Measurements from ENCODE around the gene MACROD2.

The MACROD2 gene

GRCh38 chr20:14729390-14729789 lies 734.1 kb downstream of the MACROD2 start:
- Histone ChIP-seq H3K4me1 (ENCODE audit: control insufficient read depth, insufficient read depth, low read length) (peaks cover 4% of the 10 kb centered on the region; the same call in 1 of the 2 replicates), H3K9me3 (ENCODE audit: control insufficient read depth, insufficient read depth, low read depth, low read length) (no peaks in the 10 kb centered on the region), H3K4me3 (ENCODE audit: low read depth, low read length) (no peak overlapping the region), H3K36me3 (ENCODE audit: control insufficient read depth in 2 of 2, insufficient read depth in 1 of 2, low read length in 2 of 2) (no peaks in the 10 kb centered on the region), H3K27ac (ENCODE audit: extremely low read depth, low read depth, low read length) (no peak overlapping the region)
- CTCF ChIA-PET: interaction anchor here (0.6 kb wide), 1 partner anchor 16 kb away, joined by 3 read pairs; no protein-coding TSS in a partner anchor
- TF ChIP-seq ZNF791 (tag by site-specific recombination; IDR thresholded peaks at IDR 0.05): no peak
- POLR2A ChIA-PET: no interaction called here

DNA sequence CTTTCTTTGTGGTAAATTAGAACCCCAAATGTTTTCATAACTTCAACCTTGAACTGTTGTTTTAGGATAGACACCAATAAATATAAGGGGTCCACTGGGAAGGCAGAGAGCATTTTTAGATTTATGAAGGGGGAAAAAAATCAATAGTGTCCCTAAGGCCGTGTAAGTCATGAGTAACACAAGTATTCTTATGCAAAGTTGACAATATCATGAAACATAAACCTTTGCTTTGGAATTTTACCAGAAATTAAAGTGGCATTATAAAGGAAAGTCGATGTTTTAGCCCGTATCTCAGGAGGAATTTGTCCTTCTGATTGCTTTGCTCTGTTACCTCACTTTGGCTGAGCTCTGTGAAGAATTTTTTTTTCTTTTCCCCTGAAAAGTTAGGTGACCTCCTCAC lies 737.0 kb downstream of the MACROD2 start:
- Histone ChIP-seq H3K27ac (ENCODE audit: extremely low read depth, low read depth, low read length) (no peak overlapping the region), H3K4me3 (ENCODE audit: low read depth, low read length) (no peak overlapping the region), H3K36me3 (ENCODE audit: control insufficient read depth in 2 of 2, insufficient read depth in 1 of 2, low read length in 2 of 2) (no peaks in the 10 kb centered on the region), H3K4me1 (ENCODE audit: control insufficient read depth, insufficient read depth, low read length) (peaks cover 4% of the 10 kb centered on the region; the same call in 1 of the 2 replicates), H3K9me3 (ENCODE audit: control insufficient read depth, insufficient read depth, low read depth, low read length) (no peaks in the 10 kb centered on the region)
- ChIA-PET POLR2A (no interaction called here), CTCF (no interaction called here)
- TF ChIP-seq SETDB1 (IDR thresholded peaks at IDR 0.05; ENCODE audit: insufficient read length, low read length): no peak
- no peak for TF ChIP-seq ZNF776 (tag by site-specific recombination; IDR thresholded peaks at IDR 0.05; ENCODE audit: borderline replicate concordance)

DNA sequence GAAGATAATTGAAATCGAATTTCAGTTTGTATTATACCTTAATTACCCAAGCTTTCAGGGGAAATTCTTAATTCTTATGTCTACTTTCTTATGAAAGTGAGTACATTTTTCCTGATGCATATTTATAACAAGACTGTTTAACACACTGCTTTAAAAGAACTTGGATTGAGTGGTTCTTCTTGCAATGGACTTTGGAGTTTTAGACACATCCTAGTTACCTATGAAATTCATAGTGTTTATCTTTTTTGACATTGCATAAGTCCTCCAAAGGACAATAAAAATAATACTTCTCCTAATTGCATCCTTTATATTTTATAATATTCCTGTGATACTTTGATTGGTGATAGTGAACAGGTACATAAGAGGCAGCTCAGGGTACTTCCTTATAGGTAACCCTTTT lies 737.7 kb downstream of the MACROD2 start:
- Histone ChIP-seq H3K4me3 (ENCODE audit: low read depth, low read length) (no peak overlapping the region), H3K9me3 (ENCODE audit: control insufficient read depth, insufficient read depth, low read depth, low read length) (no peaks in the 10 kb centered on the region), H3K4me1 (ENCODE audit: control insufficient read depth, insufficient read depth, low read length) (peaks cover 4% of the 10 kb centered on the region; the same call in 1 of the 2 replicates), H3K36me3 (ENCODE audit: control insufficient read depth in 2 of 2, insufficient read depth in 1 of 2, low read length in 2 of 2) (no peaks in the 10 kb centered on the region), H3K27ac (ENCODE audit: extremely low read depth, low read depth, low read length) (no peak overlapping the region)
- no peak for TF ChIP-seq ZNF624 (tag by site-specific recombination; IDR thresholded peaks at IDR 0.05)
- no peak for TF ChIP-seq ZNF580 (tag by site-specific recombination; IDR thresholded peaks at IDR 0.05)
- TF ChIP-seq, protein P1, sequence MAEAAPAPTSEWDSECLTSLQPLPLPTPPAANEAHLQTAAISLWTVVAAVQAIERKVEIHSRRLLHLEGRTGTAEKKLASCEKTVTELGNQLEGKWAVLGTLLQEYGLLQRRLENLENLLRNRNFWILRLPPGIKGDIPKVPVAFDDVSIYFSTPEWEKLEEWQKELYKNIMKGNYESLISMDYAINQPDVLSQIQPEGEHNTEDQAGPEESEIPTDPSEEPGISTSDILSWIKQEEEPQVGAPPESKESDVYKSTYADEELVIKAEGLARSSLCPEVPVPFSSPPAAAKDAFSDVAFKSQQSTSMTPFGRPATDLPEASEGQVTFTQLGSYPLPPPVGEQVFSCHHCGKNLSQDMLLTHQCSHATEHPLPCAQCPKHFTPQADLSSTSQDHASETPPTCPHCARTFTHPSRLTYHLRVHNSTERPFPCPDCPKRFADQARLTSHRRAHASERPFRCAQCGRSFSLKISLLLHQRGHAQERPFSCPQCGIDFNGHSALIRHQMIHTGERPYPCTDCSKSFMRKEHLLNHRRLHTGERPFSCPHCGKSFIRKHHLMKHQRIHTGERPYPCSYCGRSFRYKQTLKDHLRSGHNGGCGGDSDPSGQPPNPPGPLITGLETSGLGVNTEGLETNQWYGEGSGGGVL (tag by site-specific recombination; IDR thresholded peaks at IDR 0.05): no peak
- no peak for TF ChIP-seq ZFP69B (tag by site-specific recombination; IDR thresholded peaks at IDR 0.05)
- CTCF ChIA-PET: interaction anchor here (0.6 kb wide), 1 partner anchor 396 kb away, joined by 3 read pairs; the partner anchor contains the start of gene FLRT3
- POLR2A ChIA-PET: no interaction called here

DNA sequence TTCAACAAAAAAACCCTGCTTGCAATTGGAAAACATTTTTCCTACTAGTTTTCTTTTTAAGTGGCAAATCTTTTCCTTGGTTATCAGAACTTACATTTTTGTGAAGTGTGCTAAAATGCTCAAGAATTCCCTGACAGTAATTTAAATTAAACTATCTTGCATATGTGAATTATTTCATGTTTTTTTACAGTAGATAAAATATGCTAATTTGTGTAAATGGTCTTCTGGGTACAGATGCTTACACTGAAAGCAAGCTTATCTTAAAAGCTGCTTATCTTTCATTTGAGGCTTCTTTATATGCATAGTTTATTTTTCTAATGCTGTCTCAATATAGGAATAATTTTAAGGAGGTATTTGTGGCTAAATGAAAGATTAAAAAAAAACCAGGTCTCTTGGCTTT lies 745.1 kb downstream of the MACROD2 start:
- Histone ChIP-seq H3K27ac (ENCODE audit: extremely low read depth, low read depth, low read length) (no peak overlapping the region), H3K4me1 (ENCODE audit: control insufficient read depth, insufficient read depth, low read length) (peaks cover 6% of the 10 kb centered on the region), H3K4me3 (ENCODE audit: low read depth, low read length) (no peak overlapping the region), H3K9me3 (ENCODE audit: control insufficient read depth, insufficient read depth, low read depth, low read length) (no peaks in the 10 kb centered on the region), H3K36me3 (ENCODE audit: control insufficient read depth in 2 of 2, insufficient read depth in 1 of 2, low read length in 2 of 2) (no peaks in the 10 kb centered on the region)
- CTCF ChIA-PET: no interaction called here
- POLR2A ChIA-PET: no interaction called here
- TF ChIP-seq MZF1 (tag by site-specific recombination; IDR thresholded peaks at IDR 0.05; ENCODE audit: borderline replicate concordance): no peak
- TF ChIP-seq ZNF558 (tag by site-specific recombination; IDR thresholded peaks at IDR 0.05): no peak
- TF ChIP-seq ZNF707 (tag by site-specific recombination; IDR thresholded peaks at IDR 0.05): no peak
- TF ChIP-seq KLF17 (tag by site-specific recombination; IDR thresholded peaks at IDR 0.05): no peak
- TF ChIP-seq, protein P2, sequence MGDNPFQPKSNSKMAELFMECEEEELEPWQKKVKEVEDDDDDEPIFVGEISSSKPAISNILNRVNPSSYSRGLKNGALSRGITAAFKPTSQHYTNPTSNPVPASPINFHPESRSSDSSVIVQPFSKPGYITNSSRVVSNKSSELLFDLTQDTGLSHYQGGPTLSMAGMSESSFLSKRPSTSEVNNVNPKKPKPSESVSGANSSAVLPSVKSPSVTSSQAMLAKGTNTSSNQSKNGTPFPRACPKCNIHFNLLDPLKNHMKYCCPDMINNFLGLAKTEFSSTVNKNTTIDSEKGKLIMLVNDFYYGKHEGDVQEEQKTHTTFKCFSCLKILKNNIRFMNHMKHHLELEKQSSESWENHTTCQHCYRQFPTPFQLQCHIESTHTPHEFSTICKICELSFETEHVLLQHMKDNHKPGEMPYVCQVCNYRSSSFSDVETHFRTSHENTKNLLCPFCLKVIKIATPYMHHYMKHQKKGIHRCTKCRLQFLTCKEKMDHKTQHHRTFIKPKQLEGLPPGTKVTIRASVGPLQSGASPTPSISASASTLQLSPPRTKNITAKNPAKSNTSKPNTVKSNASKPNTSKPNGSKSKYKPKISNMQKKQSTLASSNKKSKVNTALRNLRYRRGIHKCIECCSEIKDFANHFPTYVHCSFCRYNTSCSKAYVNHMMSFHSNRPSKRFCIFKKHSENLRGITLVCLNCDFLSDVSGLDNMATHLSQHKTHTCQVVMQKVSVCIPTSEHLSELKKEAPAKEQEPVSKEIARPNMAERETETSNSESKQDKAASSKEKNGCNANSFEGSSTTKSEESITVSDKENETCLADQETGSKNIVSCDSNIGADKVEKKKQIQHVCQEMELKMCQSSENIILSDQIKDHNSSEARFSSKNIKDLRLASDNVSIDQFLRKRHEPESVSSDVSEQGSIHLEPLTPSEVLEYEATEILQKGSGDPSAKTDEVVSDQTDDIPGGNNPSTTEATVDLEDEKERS (tag by site-specific recombination; IDR thresholded peaks at IDR 0.05): no peak
- TF ChIP-seq HIC1 (tag by site-specific recombination; IDR thresholded peaks at IDR 0.05): no peak
- TF ChIP-seq ZSCAN30 (tag by site-specific recombination; IDR thresholded peaks at IDR 0.05): no peak
- no peak for TF ChIP-seq KLF1 (tag by site-specific recombination; IDR thresholded peaks at IDR 0.05)
- no peak for TF ChIP-seq ZBTB17 (tag by site-specific recombination; IDR thresholded peaks at IDR 0.05)
